ENCODE results near the gene MSH5. TPM values are rescaled to one million over a fixed set of nuclear protein-coding genes. Genes with fewer than 3 reads are reported as not detected.

MSH5 gene
- total and polyA plus RNA-seq, 2 of the 13 experiments (the other 11 are each of a cell fraction or from before 2014, with no cell fraction given): 10.2 to 38.7 TPM

DNA sequence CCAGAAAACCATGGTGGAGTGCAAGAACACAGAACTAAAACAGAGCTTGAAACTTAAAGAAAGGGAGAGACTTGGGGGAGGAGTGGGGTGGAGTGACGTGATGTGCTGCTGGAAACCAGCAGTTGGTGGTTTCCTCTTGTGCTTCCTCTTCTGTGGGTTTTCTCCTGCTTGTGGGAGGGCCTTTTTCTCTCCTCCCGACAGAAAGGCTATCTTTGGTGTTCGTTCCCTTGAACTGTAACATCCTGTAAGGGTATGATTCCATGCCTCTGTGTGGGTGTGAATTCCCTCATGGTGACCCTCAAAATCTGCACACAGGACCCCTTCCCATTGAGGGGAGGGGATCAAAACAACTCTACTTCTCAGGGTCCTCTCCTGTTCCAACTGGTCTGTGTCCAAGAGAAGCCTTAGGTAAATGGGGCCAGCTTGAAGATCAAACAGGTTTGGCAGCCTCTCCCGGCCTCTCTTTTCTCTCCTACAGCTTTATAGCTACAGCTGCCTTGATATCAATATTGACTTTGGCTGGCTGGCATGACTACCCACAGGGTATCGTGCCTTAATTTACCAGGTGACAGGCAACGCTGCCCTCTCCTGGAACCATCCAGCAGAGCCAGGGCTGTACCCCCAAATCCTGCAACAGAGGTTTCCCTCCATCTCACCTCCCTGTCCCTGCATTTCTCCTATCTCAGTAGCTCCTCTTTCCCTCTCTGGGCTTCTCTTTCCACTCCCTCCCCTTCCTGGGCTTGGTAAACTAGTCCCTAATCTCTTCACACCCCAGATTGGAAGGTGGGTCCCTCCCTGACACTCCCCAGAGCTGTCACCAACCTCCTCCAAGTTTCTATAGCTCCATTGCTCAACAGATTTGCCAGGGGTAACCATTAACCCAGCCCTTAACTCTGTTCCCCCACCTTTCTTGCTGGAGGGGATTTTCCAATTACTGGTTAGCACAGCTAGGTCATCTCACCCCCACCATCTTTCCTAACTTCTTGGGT, 1.5 kb upstream of the MSH5 start (continued):
- TF ChIP-seq, protein P1, sequence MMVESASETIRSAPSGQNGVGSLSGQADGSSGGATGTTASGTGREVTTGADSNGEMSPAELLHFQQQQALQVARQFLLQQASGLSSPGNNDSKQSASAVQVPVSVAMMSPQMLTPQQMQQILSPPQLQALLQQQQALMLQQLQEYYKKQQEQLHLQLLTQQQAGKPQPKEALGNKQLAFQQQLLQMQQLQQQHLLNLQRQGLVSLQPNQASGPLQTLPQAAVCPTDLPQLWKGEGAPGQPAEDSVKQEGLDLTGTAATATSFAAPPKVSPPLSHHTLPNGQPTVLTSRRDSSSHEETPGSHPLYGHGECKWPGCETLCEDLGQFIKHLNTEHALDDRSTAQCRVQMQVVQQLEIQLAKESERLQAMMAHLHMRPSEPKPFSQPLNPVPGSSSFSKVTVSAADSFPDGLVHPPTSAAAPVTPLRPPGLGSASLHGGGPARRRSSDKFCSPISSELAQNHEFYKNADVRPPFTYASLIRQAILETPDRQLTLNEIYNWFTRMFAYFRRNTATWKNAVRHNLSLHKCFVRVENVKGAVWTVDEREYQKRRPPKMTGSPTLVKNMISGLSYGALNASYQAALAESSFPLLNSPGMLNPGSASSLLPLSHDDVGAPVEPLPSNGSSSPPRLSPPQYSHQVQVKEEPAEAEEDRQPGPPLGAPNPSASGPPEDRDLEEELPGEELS (CRISPR knock-in tag; IDR thresholded peaks at IDR 0.05): peak; percentile 97
- TF ChIP-seq GLI4 (CRISPR knock-in tag; IDR thresholded peaks at IDR 0.05; ENCODE audit: borderline replicate concordance) (0 out of 2 replicates have a peak, but pooled peaks have one; percentile 42), ZNF230 (CRISPR knock-in tag; IDR thresholded peaks at IDR 0.05) (0 out of 2 replicates have a peak, but pooled peaks have one; percentile 22), ZNF652 (CRISPR knock-in tag; IDR thresholded peaks at IDR 0.05; ENCODE audit: borderline replicate concordance, low read depth) (peak; percentile 37; the same call in 1 of the 2 replicates), TP53 (CRISPR knock-in tag; conservative IDR thresholded peaks at IDR 0.05) (0 out of 2 replicates have a peak, but pooled peaks have one; percentile 49), ZNF251 (CRISPR knock-in tag; IDR thresholded peaks at IDR 0.05) (no peak), IRX3 (CRISPR knock-in tag; IDR thresholded peaks at IDR 0.05; ENCODE audit: borderline replicate concordance, low read depth) (peak; percentile 76; the same call in 1 of the 2 replicates), ZNF629 (CRISPR knock-in tag; conservative IDR thresholded peaks at IDR 0.05) (0 out of 2 replicates have a peak, but pooled peaks have one; percentile 46), ZNF451 (CRISPR knock-in tag; IDR thresholded peaks at IDR 0.05) (peak; percentile 66; the same call in 1 of the 2 replicates), HNF4A (CRISPR knock-in tag; IDR thresholded peaks at IDR 0.05) (peak; percentile 78), ZNF782 (CRISPR knock-in tag; IDR thresholded peaks at IDR 0.05; ENCODE audit: borderline replicate concordance) (0 out of 2 replicates have a peak, but pooled peaks have one; percentile 35), ATM (IDR thresholded peaks at IDR 0.05; ENCODE audit: borderline replicate concordance) (no peak), RELA (CRISPR knock-in tag; IDR thresholded peaks at IDR 0.05) (peak; percentile 92; the same call in 1 of the 2 replicates), ZNF263 (CRISPR knock-in tag; IDR thresholded peaks at IDR 0.05) (0 out of 2 replicates have a peak, but pooled peaks have one; percentile 15), STAG1 (CRISPR knock-in tag; IDR thresholded peaks at IDR 0.05) (peak; percentile 38), ZNF205 (CRISPR knock-in tag; IDR thresholded peaks at IDR 0.05) (0 out of 2 replicates have a peak, but pooled peaks have one; percentile 73), SPEN (CRISPR knock-in tag; IDR thresholded peaks at IDR 0.05; ENCODE audit: low read depth) (no peak), ZNF33A (CRISPR knock-in tag; IDR thresholded peaks at IDR 0.05; ENCODE audit: borderline replicate concordance) (no peak), ZNF501 (CRISPR knock-in tag; IDR thresholded peaks at IDR 0.05) (peak; percentile 65; the same call in 1 of the 2 replicates)
- TF ChIP-seq, protein P2, sequence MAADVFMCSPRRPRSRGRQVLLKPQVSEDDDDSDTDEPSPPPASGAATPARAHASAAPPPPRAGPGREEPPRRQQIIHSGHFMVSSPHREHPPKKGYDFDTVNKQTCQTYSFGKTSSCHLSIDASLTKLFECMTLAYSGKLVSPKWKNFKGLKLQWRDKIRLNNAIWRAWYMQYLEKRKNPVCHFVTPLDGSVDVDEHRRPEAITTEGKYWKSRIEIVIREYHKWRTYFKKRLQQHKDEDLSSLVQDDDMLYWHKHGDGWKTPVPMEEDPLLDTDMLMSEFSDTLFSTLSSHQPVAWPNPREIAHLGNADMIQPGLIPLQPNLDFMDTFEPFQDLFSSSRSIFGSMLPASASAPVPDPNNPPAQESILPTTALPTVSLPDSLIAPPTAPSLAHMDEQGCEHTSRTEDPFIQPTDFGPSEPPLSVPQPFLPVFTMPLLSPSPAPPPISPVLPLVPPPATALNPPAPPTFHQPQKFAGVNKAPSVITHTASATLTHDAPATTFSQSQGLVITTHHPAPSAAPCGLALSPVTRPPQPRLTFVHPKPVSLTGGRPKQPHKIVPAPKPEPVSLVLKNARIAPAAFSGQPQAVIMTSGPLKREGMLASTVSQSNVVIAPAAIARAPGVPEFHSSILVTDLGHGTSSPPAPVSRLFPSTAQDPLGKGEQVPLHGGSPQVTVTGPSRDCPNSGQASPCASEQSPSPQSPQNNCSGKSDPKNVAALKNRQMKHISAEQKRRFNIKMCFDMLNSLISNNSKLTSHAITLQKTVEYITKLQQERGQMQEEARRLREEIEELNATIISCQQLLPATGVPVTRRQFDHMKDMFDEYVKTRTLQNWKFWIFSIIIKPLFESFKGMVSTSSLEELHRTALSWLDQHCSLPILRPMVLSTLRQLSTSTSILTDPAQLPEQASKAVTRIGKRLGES (CRISPR knock-in tag; IDR thresholded peaks at IDR 0.05; ENCODE audit: borderline replicate concordance): 0 out of 2 replicates have a peak, but pooled peaks have one; percentile 43
- TF ChIP-seq, protein P3, sequence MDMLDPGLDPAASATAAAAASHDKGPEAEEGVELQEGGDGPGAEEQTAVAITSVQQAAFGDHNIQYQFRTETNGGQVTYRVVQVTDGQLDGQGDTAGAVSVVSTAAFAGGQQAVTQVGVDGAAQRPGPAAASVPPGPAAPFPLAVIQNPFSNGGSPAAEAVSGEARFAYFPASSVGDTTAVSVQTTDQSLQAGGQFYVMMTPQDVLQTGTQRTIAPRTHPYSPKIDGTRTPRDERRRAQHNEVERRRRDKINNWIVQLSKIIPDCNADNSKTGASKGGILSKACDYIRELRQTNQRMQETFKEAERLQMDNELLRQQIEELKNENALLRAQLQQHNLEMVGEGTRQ (IDR thresholded peaks at IDR 0.05; ENCODE audit: low read depth, low read length): 0 out of 2 replicates have a peak, but pooled peaks have one; percentile 3
- TF ChIP-seq, protein P3 (CRISPR knock-in tag; IDR thresholded peaks at IDR 0.05; ENCODE audit: borderline replicate concordance): no peak

Data from HepG2 (cell line).